HepG2 (cell line): ENCODE measurements around the gene SMPD2. TPM values are rescaled to one million over a fixed set of nuclear protein-coding genes. Genes with fewer than 3 reads are reported as not detected.

Source experiments
- AKAP8 ChIP-seq: sonication (generic); formaldehyde crosslinking; IDR thresholded peaks from 2 replicates; pipeline ENCODE4 v1.5.1; 2020; ENCODE audit warnings: mild to moderate bottlenecking, missing genetic modification reagents
- DMAP1 ChIP-seq: IDR thresholded peaks from 2 replicates; pipeline ENCODE4 v1.6.1; 2016
- ELF1 ChIP-seq: sonication (generic); formaldehyde crosslinking; IDR thresholded peaks from 2 replicates; pipeline ENCODE4 v1.4.0; 2020; ENCODE audit warnings: missing genetic modification reagents
- ELF4 ChIP-seq: sonication (generic); formaldehyde crosslinking; IDR thresholded peaks from 2 replicates; pipeline ENCODE4 v1.5.0; 2020; ENCODE audit warnings: missing genetic modification reagents, mild to moderate bottlenecking, moderate library complexity, borderline replicate concordance
- HNRNPK ChIP-seq: fragments of 200-400 bp; formaldehyde crosslinking; IDR thresholded peaks from 2 replicates; pipeline ENCODE4 v1.6.1; 2018; ENCODE audit warnings: low read length, low read depth, moderate library complexity, mild to moderate bottlenecking; ENCODE audit not compliant: poor library complexity, severe bottlenecking
- SRF ChIP-seq: IDR thresholded peaks from 2 replicates; pipeline ENCODE4 v1.6.1; 2011; ENCODE audit warnings: mild to moderate bottlenecking, low read depth, low read length, moderate library complexity
- TAF1 ChIP-seq: sonication (generic); formaldehyde crosslinking; IDR thresholded peaks from 2 replicates; pipeline ENCODE4 v1.4.0; 2020; ENCODE audit warnings: missing genetic modification reagents
- TFE3 ChIP-seq: IDR thresholded peaks from 2 replicates; pipeline ENCODE4 v1.6.1; 2016
- ZFP36L1 ChIP-seq: sonication (generic); formaldehyde crosslinking; IDR thresholded peaks from 2 replicates; pipeline ENCODE4 v1.8.0; 2022; ENCODE audit warnings: mild to moderate bottlenecking, missing genetic modification reagents, moderate library complexity
- ZNF20 ChIP-seq: sonication (generic); formaldehyde crosslinking; IDR thresholded peaks from 2 replicates; pipeline ENCODE4 v1.4.0; 2020; ENCODE audit warnings: mild to moderate bottlenecking, moderate library complexity, missing genetic modification reagents
- ZNF691 ChIP-seq: sonication (generic); formaldehyde crosslinking; IDR thresholded peaks from 2 replicates; pipeline ENCODE4 v1.4.0; 2020; ENCODE audit warnings: missing genetic modification reagents, low read depth, mild to moderate bottlenecking, borderline replicate concordance
- ZNF747 ChIP-seq: sonication (generic); formaldehyde crosslinking; IDR thresholded peaks from 2 replicates; pipeline ENCODE4 v1.8.1; 2023; ENCODE audit warnings: missing genetic modification reagents, mild to moderate bottlenecking, borderline replicate concordance
- ZNF784 ChIP-seq: sonication (generic); formaldehyde crosslinking; IDR thresholded peaks from 2 replicates; pipeline ENCODE4 v1.5.1; 2020; ENCODE audit warnings: missing genetic modification reagents, mild to moderate bottlenecking, borderline replicate concordance
- ZNF792 ChIP-seq: IDR thresholded peaks from 2 replicates; pipeline ENCODE4 v1.6.1; 2016
- ZSCAN20 ChIP-seq: sonication (generic); formaldehyde crosslinking; IDR thresholded peaks from 2 replicates; pipeline ENCODE4 v1.4.0; 2020; ENCODE audit warnings: missing genetic modification reagents, mild to moderate bottlenecking, borderline replicate concordance
- polyA plus RNA-seq, 8 experiments: library from polyadenylated mRNA; depleted of rRNA in 3 of 8; stranded (reverse) in 7 of 8; unstranded in 1 of 8; fragments of >200 nt; fragmentation: Illumina TruSeq in 4 of 8; extraction: Trizol in 4 of 8; gene quantifications; 2 replicates each; pipeline versions ENCODE4 v1.2.1 to v1.2.3, GENCODE V29; 2011 to 2016; ENCODE audit warnings: low read depth in 4 of 8, missing spikeins in 1 of 8, mixed read lengths in 1 of 8; ENCODE audit not compliant: insufficient read depth in 1 of 8
- total RNA-seq, 5 experiments: library from RNA; depleted of rRNA; stranded (reverse); fragments of >200 nt; fragmentation: Illumina TruSeq; extraction: Trizol; gene quantifications; 2 replicates each; pipeline ENCODE4 v1.2.3, GENCODE V29; 2016; ENCODE audit warnings: low read depth in 1 of 5
- TF ChIP-seq, protein P1 (sequence below): sonication (generic); formaldehyde crosslinking; IDR thresholded peaks from 2 replicates; pipeline ENCODE4 v1.4.0; 2020; ENCODE audit warnings: missing genetic modification reagents
- TF ChIP-seq, protein P2 (sequence below), 2 experiments: sonication (generic) in 1 of 2; formaldehyde crosslinking in 1 of 2; IDR thresholded peaks; 2 replicates each; pipeline versions ENCODE4 v1.4.0 to v1.6.1; 2018 to 2020; ENCODE audit warnings: missing genetic modification reagents in 2 of 2, borderline replicate concordance in 1 of 2, low read depth in 1 of 2, mild to moderate bottlenecking in 1 of 2, missing biosample characterization in 1 of 2

SMPD2 gene
- total and polyA plus RNA-seq, 2 of the 13 experiments (the other 11 are each of a cell fraction or from before 2014, with no cell fraction given): 5.9 to 10.6 TPM

GRCh38 chr6:109482905-109483734 lies 42.6 kb downstream of the SMPD2 start, which contains the start of gene ZBTB24 (continued):
- TF ChIP-seq, protein P1, sequence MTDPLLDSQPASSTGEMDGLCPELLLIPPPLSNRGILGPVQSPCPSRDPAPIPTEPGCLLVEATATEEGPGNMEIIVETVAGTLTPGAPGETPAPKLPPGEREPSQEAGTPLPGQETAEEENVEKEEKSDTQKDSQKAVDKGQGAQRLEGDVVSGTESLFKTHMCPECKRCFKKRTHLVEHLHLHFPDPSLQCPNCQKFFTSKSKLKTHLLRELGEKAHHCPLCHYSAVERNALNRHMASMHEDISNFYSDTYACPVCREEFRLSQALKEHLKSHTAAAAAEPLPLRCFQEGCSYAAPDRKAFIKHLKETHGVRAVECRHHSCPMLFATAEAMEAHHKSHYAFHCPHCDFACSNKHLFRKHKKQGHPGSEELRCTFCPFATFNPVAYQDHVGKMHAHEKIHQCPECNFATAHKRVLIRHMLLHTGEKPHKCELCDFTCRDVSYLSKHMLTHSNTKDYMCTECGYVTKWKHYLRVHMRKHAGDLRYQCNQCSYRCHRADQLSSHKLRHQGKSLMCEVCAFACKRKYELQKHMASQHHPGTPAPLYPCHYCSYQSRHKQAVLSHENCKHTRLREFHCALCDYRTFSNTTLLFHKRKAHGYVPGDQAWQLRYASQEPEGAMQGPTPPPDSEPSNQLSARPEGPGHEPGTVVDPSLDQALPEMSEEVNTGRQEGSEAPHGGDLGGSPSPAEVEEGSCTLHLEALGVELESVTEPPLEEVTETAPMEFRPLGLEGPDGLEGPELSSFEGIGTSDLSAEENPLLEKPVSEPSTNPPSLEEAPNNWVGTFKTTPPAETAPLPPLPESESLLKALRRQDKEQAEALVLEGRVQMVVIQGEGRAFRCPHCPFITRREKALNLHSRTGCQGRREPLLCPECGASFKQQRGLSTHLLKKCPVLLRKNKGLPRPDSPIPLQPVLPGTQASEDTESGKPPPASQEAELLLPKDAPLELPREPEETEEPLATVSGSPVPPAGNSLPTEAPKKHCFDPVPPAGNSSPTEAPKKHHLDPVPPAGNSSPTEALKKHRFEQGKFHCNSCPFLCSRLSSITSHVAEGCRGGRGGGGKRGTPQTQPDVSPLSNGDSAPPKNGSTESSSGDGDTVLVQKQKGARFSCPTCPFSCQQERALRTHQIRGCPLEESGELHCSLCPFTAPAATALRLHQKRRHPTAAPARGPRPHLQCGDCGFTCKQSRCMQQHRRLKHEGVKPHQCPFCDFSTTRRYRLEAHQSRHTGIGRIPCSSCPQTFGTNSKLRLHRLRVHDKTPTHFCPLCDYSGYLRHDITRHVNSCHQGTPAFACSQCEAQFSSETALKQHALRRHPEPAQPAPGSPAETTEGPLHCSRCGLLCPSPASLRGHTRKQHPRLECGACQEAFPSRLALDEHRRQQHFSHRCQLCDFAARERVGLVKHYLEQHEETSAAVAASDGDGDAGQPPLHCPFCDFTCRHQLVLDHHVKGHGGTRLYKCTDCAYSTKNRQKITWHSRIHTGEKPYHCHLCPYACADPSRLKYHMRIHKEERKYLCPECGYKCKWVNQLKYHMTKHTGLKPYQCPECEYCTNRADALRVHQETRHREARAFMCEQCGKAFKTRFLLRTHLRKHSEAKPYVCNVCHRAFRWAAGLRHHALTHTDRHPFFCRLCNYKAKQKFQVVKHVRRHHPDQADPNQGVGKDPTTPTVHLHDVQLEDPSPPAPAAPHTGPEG (CRISPR knock-in tag): no peak
- no peak; the same call in 1 of the 2 replicates for TF ChIP-seq DMAP1 (CRISPR knock-in tag)
- TF ChIP-seq TFE3: 0 out of 2 replicates have a peak, but pooled peaks have one; percentile 40
- TF ChIP-seq ZNF747 (CRISPR knock-in tag): no peak; the same call in 1 of the 2 replicates
- TF ChIP-seq, protein P2, sequence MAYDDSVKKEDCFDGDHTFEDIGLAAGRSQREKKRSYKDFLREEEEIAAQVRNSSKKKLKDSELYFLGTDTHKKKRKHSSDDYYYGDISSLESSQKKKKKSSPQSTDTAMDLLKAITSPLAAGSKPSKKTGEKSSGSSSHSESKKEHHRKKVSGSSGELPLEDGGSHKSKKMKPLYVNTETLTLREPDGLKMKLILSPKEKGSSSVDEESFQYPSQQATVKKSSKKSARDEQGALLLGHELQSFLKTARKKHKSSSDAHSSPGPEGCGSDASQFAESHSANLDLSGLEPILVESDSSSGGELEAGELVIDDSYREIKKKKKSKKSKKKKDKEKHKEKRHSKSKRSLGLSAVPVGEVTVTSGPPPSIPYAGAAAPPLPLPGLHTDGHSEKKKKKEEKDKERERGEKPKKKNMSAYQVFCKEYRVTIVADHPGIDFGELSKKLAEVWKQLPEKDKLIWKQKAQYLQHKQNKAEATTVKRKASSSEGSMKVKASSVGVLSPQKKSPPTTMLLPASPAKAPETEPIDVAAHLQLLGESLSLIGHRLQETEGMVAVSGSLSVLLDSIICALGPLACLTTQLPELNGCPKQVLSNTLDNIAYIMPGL (CRISPR knock-in tag; IDR thresholded peaks at IDR 0.05; ENCODE audit: borderline replicate concordance in 1 of 2, low read depth in 1 of 2): peak in 1 of 2 experiments; percentile 54; a peak in 1 of 4 replicates
- TF ChIP-seq SRF: no peak
- no peak for TF ChIP-seq ZNF792
- 0 out of 2 replicates have a peak, but pooled peaks have one; percentile 63 for TF ChIP-seq ELF4 (CRISPR knock-in tag)
- peak; percentile 42; the same call in 1 of the 2 replicates for TF ChIP-seq ZNF691 (CRISPR knock-in tag)
- no peak for TF ChIP-seq ZNF20
- TF ChIP-seq TAF1 (CRISPR knock-in tag): peak; percentile 48; the same call in 1 of the 2 replicates
- peak; percentile 82; the same call in 1 of the 2 replicates for TF ChIP-seq ZNF784 (CRISPR knock-in tag)
- no peak for TF ChIP-seq AKAP8 (CRISPR knock-in tag)
- no peak for TF ChIP-seq ZSCAN20 (CRISPR knock-in tag)
- TF ChIP-seq ELF1: peak; percentile 91
- TF ChIP-seq HNRNPK: peak; percentile 80
- 0 out of 2 replicates have a peak, but pooled peaks have one; percentile 56 for TF ChIP-seq ZFP36L1
